ENCODE data around the gene CHRDL2.

CHRDL2 gene

DNA sequence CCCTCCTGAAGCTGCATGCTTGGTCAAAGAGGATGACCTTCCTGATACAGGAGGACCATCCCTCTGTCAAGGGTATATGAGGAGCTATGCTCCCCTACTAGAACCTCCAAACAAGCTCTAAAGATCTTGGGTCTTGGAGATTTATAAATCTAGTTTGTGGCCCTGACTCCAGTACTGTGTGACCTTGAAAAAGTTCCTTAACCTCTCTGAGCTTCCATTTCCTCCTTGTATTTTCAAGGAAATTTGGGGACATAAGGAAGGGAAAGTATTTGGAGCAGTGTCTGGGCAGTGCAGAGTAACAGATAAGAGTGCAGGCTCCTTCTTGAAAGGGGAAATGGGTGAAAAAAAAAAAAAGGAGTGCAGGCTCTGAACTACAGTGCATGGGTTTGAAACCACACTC, 45.9 kb downstream of the CHRDL2 start:
- no peak for DNase-seq (ENCODE audit: low read depth in 2 of 2)

DNA sequence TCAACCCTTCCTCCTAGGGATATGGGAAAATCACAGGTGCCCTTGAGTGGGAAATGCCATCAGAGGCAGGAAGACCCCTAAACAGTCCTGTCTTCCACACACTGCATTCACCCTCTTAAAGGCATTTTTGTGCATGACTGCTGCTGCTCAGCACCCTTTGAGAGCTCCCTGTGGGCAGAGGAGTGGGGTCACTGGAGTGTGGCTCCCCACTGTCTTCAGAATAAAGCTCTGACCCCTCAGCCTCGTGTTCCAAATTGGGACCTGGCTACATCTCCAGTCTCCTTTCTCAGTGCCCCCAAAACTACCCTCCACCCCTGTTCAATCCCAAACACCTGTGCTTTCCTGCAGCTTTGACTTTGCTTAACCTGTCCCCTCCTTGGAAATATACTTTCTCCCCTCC, 46.6 kb downstream of the CHRDL2 start:
- no peak for DNase-seq (ENCODE audit: low read depth in 2 of 2)

DNA sequence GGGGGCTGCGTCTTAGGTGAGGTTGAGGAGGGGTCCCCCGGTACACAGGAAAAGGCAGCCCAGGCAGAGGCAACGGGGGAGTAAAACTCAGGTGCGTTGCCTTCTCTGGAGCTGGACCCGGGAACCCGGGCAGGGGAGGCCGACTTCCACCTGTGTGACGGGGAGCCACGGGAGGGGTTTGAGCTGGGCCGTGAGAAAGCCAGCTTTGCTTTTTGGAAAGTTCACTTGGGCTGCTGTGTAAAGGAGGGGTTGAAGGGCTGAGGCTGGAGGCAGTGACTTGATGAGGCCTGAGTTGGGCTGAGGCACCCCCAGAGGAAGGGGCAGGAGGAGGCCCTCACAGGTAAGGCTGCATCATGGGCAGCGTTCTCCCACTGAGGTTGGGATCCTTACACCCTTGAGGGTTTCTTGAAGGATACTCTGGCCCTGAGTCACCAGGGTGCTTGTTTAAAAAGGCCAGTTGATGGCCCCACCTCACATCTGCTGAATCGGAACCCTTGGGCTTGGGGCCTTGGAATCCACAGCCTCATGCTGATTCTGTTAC, 47.2 kb downstream of the CHRDL2 start:
- DNase-seq (ENCODE audit: low read depth in 2 of 2): no peak

DNA sequence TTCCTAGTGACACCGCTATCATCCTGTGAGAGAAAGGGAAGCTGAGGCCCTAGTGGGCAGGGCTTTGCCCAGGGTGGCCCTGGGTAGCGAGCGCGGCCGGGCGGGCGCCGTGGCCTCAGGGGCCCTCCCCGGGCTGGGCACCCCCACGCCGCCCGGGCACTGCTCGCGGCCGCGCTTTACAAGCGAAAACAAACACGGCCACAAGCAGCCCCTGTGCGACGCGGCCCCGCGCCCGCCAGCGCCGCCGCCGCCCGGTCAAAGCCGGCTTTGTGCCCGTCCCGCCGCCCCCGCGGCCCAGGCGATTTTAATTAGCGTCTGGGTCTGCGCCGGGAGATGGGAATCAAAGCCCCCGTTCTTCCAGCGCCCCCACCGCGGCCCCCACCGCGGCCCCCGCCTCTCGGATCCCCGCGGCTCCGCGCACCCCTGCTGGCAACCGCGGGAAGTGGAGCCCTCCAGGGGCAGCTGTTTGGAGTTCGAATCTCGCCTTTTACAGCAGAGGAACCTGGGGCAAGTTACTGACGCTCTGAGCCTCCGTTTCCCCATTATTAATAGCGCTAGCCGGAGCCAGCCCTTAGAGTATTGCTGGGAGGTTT, 47.9 kb downstream of the CHRDL2 start:
- peak in 1 of 2 donors; percentile 7 for DNase-seq (ENCODE audit: low read depth in 2 of 2)

DNA sequence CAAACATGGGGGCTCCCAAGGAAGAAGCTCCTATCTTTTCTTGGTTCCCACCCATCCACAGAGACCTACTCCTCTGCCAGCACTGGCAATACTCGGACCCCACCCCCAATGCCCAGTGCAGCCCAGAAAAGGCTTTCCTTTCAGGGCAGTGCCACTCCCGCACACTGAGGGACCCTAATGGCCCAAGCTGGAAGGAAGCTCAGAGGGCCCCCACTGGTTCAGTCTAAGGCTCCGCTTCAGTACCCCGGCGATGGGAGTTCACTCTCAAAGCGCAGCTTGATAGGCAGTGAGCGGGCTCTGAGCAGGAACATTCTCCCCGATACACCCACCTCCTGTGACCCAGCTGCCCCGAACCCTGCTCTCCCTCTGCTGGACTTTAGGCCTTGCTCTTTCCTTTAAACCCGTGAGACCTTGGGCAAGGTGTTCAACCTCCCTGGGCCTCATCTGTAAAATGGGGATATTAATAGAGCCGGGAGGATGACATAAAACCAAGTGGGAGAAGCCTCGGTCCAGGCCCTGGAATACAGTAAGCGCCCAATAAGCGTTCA, 48.4 kb downstream of the CHRDL2 start:
- no peak for DNase-seq (ENCODE audit: low read depth in 2 of 2)

DNA sequence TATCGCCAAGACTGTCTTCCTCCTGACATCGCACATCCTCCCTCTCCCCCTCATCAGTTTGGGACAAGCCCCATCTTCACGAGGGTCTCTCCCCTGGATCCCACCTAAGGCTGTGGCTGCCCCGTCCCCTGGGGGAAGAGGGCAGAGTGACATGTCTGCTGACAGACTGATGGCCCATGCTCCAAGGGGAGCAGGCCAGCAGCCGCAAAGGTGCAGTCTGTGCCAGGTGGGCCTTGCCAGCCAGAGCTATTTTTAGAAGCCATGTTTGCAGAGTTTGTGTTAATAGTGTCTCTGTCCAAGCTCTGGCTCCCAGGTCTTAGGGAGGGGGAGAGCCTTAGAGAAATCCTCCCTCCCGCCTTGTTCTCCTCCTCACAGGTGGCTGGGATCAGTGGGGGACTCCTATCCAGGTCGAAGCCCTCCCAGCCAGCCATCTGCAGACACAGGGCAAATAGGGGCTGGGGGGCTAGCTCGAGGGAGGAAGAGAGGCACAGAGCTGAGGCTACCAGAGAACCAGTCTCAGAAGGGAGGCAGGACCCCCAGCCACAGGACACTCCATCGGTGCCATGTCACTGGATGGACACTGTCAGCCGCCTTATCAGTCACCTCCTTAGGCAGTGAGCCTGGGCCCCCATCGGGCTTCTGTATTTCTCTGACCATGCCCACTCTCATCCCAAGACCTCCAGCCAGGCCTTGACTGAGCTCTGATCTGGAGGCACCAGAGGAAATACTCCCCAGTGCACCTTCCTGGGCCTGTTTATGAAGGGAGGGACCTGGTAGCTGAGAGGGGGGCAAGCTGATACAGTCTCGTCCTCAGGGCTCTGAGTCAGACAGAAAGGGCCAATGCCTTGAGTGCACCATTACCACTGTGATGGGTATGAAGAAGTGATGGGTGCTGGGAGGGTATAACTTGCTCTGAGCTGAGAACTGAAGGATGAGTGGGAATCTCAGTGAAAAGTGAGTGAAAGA, 49.3 kb downstream of the CHRDL2 start:
- no peak for DNase-seq (ENCODE audit: low read depth in 2 of 2)

DNA sequence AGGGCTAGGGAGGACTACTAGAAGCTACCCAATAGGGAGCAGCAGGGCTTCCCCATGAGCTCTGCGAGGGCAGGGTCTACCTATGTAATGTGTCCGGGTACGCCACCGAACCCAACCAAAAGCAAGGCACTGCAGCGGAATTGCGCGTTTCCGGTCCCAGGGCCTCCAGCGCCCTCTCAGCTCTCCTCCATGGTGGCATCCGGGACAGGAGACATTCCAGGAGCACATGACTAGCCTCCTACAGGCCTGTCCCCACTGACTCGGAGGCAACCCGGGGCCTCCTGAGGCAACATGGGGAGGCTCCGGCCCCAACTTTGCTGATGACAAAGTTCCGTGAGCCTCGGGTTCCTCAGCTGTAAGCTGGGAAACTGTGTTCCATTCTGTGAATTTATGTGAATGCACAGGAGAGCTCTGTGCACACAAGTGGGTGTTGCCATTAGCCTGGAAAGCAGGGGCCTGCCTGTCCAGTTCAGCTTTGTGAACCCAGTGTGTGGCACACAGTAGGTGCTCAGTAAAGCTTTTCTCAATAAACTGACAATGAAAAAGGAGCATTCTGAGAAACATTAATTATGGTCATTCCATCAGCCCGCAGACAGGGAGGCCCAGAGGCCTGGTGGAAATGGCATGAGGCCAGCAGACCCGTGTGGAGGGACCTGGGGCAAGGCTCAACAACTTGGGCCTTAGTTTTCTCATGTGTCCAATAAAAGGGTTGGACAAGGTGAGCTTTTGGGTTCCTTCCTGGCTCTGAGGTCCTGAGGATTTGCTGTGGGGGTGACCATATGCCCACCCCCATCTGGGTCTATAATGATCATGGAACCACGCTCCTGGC, 50.3 kb downstream of the CHRDL2 start:
- no peak for DNase-seq (ENCODE audit: low read depth in 2 of 2)

DNA sequence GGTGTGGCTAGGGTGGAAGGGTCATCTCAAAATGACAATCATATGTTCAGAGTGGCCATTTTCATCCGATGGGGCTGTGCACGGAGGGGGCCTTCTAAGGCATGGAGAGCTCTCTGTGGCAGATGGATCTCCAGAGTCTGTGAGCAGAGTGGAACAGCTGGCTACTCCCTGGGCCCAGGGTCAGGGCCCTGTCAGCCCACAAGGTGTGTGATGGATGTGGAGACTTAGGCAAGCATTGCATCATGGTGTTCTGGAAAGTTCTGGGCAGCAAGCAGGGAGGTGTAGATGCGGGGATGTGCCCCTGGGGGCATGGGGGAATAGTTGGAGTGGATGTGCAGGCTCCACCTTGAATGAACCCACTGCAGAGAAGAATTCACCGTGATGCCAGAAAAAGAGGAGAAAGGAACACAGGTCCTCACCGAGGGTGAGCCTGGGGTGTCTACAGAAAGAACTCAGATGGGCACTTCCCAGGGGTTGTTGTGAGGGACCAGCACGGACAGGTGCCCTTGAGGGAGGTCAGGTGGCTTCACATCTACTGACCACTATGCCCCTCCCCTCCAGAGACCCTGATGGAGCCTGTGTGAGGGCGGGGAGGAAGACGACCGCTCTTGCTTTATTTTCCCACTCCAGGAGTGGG, 51.1 kb downstream of the CHRDL2 start:
- no peak for DNase-seq (ENCODE audit: low read depth in 2 of 2)

DNA sequence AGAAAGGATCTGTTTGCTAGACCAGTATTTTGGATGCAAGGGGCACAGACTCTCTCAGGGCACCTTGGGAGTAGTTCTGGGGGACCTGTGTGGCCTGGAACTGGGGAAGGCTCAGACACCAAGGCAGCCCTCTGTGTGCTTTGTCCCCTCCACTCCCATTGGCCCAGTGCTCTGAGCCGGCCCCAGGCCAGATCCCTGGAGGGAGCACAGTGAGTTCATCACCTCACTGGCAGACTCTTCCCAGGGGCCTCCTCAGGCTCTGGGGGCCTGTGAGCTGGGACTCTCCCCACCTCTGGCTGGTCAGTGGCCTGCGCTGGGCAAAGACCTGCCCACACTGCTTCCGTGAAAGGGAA, 51.7 kb downstream of the CHRDL2 start:
- DNase-seq (ENCODE audit: low read depth in 2 of 2): no peak

DNA sequence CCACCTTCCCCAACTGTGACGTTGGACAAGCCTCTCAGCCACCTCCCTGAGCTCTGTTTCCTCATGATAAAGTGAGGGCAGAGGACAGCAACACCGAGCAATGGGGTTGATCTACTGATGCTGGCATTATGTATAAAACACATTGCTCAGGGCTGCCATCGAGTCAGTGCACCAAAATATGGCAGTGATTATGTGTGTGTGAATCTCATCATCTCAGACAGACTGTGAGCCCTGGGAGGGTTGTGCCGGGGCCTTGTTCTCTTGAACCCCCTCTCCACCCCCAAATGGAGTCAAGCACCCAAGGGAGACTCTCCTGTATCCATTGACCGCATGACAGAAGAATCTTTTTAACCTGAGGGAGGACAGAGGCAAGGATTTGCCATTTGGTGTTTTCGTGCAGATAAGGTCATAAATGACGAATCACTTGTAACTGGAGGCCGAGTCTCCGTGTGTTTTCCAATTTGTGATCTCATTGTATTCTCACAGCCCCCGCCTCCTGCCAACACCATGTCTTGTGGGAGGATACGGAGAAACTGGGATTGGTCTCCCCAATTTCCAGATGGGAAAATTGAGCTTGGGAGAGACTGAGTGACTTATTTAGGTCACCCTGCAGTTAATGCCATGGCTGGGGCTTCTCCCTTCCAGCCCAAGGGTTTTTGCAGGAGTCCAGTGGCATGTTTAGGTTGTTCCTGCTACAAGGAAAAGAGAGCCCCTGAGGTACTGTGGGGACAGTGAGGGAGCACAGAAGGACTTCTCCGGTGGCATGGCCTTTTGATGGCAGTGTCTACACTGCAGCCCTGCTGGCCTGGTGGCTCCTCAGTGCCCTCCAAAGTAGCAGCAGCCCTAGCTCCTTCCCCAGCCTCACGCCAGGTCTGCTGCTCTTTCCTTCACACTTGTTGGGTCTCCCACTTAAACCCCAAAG, 52.4 kb downstream of the CHRDL2 start:
- DNase-seq (ENCODE audit: low read depth in 2 of 2): no peak

DNA sequence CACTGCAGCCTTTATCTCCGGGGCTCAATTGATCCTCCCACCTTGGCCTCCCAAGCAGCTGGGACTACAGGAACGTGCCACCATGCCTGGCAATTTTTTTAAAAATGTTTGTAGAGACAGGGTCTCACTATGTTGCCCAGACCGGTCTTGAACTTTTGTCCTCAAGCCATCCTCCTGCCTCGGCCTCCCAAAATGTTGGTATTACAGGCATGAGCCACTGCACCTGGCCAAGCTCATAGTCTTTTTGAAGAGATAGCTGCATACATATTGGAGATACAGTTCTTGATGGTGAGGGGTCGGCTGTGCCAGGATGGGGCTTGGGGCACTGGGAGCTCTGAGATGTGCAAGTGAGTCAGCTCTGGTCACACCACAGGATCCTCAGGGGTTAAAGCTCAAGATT, 53.2 kb downstream of the CHRDL2 start:
- DNase-seq (ENCODE audit: low read depth in 2 of 2): no peak

DNA sequence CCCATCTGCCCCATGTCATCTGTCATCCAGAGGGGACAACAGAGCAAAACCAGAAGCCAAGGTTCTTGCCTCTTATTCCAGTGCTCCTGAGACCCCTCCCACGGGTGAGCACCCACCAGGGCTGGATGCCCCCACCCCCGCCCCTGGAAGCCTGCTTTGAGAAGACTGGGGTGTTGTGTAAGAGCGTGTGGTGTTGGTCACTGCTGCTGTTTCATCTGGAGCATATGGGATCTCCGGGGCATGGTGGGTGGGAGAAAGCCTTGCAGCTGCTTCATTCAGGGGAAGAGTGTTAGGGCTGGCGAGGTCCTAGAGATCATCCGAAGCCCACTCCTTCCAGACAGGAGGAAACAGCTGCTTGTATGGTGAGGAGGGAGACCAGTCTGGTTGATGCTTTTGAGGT, 54.1 kb downstream of the CHRDL2 start:
- DNase-seq (ENCODE audit: low read depth in 2 of 2): no peak

DNA sequence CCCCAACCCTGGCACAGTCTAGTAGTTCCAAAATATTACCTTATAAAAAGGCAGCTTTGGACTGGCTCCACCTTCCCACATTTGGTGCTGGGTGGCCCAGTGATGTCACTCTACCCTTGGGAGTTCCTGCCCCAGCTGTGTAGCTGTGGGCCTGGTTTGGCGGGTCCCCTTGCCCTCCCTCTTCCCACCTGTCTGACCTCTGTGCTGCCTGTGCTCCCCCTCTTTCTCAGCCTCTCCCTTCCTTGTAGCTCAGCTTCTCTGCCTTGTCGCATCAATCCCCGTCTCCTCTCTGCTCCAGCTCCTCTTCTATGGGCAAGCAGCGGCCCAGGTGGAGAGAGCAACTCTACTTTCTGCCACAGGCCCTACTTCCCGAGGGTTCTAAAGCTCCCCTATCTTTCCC, 54.6 kb downstream of the CHRDL2 start:
- no peak for DNase-seq (ENCODE audit: low read depth in 2 of 2)

DNA sequence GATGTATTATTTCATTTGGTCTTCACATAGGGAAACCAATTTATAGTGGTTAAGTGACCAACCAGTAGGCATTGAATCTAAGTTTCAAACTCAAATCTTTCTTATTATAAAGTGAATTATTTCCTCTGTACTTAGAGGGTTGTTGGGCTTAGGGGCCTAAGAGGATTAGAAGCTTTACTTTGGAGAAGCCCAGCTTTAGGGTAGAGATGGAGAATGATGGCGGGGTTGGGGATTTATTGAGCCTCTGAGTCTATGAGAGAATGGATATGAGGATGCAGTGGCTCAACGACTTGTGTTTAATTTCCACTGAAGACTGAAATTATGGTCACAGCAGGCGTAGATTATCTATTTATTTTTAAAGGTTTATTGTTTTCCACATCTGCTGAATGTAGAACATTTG, 55.5 kb downstream of the CHRDL2 start:
- no peak for DNase-seq (ENCODE audit: low read depth in 2 of 2)

DNA sequence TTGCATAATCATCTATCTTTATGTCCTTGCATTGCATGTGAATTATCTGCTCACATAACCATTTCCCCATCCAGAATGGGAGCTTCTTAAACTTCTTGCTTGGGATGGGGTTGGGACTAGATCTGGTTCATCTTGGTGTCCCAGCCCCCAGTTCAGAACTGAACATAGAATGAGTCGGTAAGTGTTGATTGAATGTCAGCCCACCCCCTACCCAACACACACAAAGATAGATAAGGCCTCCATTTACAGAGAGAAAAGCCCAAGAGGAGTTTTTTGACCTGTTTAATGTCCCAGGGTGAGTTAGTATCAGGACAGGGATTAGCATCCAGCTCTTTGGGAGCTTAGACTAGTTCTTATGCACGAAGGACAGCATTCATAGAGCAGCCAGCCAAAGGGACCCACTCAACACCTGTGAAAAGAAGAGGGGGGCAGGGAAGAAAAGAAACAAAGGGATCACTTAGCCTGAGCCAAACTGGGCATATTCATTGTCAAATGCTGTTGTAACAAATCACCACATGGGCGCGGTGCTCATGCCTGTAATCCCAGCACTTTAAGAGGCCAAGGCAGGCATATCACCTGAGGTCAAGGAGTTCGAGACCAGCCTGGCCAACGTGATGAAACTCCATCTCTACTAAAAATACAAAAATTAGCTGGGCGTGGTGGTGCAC, 57.4 kb downstream of the CHRDL2 start:
- no peak for DNase-seq (ENCODE audit: low read depth in 2 of 2)

DNA sequence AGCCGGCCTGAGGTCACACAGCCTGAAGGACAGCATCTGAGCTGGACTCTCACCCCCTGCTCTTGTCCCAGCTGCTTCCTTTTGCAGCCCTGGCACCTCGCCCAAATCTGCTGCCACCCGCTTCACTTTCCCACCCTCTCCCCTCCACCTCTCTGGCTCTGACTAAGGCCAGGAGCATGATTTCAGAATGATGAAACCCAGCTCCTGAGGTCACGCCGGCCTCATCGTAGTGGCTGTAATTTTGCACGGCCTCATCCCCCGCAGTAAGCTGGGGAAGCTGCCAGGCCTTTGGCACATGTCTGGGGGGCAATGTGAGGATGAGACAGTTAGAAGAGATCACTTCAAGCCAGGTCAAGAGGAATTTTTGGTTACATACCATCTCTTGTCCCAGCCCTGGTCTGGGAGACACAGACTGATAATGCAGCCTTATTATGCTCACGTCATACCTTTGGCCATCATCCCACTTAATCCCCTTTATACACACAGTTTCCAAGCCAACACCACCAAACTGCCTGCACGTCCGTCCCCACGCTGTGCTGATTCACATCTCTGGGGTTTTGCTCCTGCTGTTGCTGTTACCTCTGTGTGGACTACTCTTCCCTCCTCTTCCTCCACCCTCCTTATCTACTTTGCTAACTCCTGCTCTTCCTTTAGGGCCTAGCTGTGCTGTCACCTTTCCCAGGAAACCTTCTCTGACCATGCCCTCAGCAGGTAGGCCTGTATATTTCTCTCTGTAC, 58.1 kb downstream of the CHRDL2 start:
- DNase-seq (ENCODE audit: low read depth in 2 of 2): no peak

DNA sequence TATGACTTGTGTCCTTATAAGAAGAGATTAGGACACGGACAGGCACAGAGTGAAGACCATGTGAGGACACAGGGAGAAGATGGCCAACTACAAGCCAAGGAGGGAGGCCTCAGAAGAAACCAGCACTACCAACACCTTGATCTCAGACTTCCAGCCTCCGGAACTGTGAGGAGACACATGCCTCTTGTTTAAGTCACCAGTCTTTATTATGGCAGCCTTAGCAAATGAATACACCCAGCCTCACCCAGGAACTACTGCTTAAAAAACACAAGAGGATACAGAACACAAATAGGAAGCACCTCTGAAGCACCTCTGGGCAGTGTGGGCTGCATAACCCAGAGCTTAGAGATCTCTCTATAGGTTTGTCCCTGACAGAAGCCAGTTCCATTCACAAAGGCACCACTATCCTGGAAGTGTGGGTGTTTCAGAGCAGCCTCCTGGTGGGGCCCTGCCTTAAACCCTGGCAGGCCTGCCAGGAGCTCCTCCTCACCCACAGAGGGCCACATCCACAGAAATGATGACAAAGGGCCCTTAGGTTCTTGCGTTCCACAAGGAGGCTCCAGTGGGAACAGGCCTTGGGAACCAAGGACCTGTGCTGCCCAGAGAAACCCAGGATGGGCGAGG, 58.8 kb downstream of the CHRDL2 start:
- DNase-seq (ENCODE audit: low read depth in 2 of 2): no peak

DNA sequence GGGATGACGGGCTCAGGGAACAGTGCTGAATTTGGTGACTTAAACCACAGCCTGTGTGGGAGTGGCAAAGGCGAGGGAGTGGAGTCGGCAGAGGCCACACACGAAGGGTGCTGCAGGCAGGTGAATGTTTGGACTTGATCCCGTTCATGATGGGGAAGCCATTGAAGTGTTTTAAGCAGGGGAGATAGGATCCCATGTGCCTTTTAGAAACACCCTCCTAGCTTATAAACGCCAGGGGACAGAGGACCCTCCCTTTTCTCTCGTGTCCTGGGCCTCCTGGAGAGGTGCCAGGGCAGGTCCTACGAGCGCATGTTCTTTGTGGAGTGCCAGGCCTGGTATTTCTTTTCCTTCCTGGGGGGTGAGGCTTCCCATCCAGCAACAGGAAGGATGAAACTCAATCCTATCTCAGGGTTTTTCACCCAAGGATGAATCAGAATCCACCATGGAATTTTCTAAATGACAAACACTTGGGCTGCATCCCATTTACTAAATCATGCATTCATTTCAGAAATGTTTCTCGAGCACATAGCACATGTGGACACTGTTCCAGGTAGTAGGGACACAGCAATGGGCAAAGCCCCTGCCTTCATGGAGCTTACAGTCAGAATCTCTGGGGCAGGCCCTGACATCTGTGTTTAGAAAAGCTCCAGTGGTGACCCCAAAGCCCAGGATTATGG, 59.6 kb downstream of the CHRDL2 start:
- DNase-seq (ENCODE audit: low read depth in 2 of 2): no peak

Data from stimulated activated CD4-positive, alpha-beta T cell treated with anti-CD3 and anti-CD28 coated beads, Interleukin-15, amount 100 ng/mL, for 48 hours (primary cell).